ENCODE results near the gene PRDX2.
"Not testable (repeated sequence)": the region's sequence is repeated elsewhere in the genome, so short reads cannot be mapped to it uniquely, and the experiment has no call there.

The PRDX2 gene

DNA sequence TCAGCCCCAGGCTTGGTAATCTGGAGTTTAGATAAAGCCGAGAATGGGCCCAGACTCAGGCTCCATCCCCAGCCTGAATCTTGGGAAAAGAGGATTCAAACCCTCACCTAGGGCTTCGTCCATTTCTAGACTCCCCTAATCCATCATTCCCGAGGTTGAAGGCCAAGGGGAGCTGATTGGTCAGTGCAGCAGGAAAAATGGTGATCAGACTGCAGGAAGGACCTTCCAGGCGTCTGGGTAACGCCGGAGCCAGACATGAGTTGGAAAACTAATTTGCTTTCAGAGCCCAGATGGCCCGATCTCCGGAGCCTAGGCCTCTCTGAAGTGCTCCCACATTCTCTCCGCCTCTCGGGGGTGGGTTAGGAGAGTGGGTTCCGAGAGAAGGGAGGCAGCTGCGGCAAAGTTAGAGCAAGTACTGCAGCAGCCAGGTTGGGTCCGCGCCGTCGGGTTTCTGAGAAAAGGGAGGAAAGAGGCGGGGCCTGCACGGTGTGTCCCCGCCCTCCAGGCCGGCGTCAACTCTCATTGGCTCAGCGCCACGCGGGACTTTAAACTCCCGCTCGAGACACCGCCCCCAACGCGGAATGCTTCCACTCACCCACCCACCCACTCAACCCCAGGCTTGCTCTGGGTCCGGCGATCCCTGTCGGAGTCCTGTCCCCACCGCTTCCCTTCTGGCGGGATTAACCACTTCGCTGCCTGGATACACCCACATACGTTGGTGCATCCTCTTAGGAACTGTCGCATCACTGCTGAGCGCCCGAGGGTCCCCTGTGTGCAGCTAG, 33.6 kb upstream of the PRDX2 start:
- H3K9me3 Mint-ChIP-seq: no peaks in the 10 kb centered on the region
- peak overlapping the region; percentile 28 for H3K4me3 Mint-ChIP-seq
- peaks cover 81% of the 10 kb centered on the region for H3K27me3 Mint-ChIP-seq
- H3K4me1 Mint-ChIP-seq (ENCODE audit: low read depth): peaks cover 47% of the 10 kb centered on the region
- H3K36me3 Mint-ChIP-seq (ENCODE audit: low read depth): no peaks in the 10 kb centered on the region
- H3K27ac Mint-ChIP-seq: no peak overlapping the region

DNA sequence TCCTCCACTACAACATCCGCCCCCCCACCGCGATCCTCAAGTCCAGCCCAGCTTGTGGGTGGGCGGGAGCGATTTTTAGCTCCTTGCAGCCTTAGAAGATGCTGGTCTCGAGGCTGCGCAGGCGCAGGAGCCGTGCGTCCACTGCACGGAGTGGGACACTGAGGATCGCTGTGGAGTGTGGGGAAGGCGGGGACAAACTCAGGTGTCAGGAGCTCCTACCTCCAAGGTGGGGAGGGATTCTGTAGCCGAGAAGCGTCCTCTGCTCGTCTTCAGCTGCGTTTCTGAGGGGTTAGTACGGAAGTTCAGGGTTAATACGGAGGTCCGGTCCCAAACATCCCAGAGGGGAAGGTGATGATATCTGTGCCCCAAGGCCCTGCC, 33.0 kb upstream of the PRDX2 start, which contains the start of gene RTBDN:
TSS of gene RTBDN (minus strand) at position 14 of the 378 bp plus-strand sequence. CDS start 4,600 bp downstream, outside the sequence.
- H3K36me3 Mint-ChIP-seq (ENCODE audit: low read depth): no peaks in the 10 kb centered on the region
- H3K4me1 Mint-ChIP-seq (ENCODE audit: low read depth): peaks cover 44% of the 10 kb centered on the region
- no peak within 1 kb of the TSS for H3K27ac Mint-ChIP-seq
- H3K27me3 Mint-ChIP-seq: peaks cover 81% of the 10 kb centered on the region
- no peaks in the 10 kb centered on the region for H3K9me3 Mint-ChIP-seq
- peak within 1 kb of the TSS; percentile 30 for H3K4me3 Mint-ChIP-seq

- Mint-ChIP-seq H3K36me3 (ENCODE audit: low read depth) (no peaks in the 10 kb centered on the region), H3K4me1 (ENCODE audit: low read depth) (peaks cover 39% of the 10 kb centered on the region), H3K27me3 (peaks cover 78% of the 10 kb centered on the region), H3K27ac (no peak overlapping the region), H3K9me3 (no peaks in the 10 kb centered on the region), H3K4me3 (peak overlapping the region; percentile 28)
Observed at GRCh38 chr19:12833738-12834565, 32.4 kb upstream of the PRDX2 start.

- H3K27me3 Mint-ChIP-seq: peaks cover 83% of the 10 kb centered on the region
- H3K27ac Mint-ChIP-seq: no peak overlapping the region
- no peaks in the 10 kb centered on the region for H3K9me3 Mint-ChIP-seq
- no peaks in the 10 kb centered on the region for H3K36me3 Mint-ChIP-seq (ENCODE audit: low read depth)
- peak overlapping the region; percentile 30 for H3K4me3 Mint-ChIP-seq
- H3K4me1 Mint-ChIP-seq (ENCODE audit: low read depth): peaks cover 40% of the 10 kb centered on the region
Observed at GRCh38 chr19:12833418-12833737, 31.8 kb upstream of the PRDX2 start.

DNA sequence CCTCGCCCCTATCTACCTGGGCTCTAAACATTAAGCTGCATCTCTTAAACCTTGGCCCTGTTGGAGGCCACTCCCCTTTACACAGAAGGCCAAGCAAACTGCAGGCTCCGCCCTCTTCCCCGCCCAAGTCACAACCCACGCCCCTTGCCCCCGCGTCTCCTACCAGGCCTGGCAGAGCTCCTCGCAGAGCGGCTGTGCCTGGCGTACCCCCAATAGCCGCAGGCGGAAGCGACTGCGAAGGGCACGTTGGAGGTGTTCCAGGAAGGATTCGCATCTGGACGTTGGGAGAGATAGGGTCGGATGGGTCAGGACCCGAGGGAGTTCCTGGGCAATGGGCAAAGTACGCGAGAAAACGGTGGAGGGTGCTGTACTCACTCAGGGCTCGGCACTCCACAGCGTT, 26.9 kb upstream of the PRDX2 start:
- Mint-ChIP-seq H3K27ac (no peak overlapping the region), H3K4me3 (no peak overlapping the region), H3K4me1 (ENCODE audit: low read depth) (peaks cover 25% of the 10 kb centered on the region), H3K9me3 (no peaks in the 10 kb centered on the region), H3K36me3 (ENCODE audit: low read depth) (no peaks in the 10 kb centered on the region), H3K27me3 (peaks cover 77% of the 10 kb centered on the region)

- H3K4me1 Mint-ChIP-seq (ENCODE audit: low read depth): peaks cover 9% of the 10 kb centered on the region
- H3K27me3 Mint-ChIP-seq: peaks cover 48% of the 10 kb centered on the region
- H3K9me3 Mint-ChIP-seq: no peaks in the 10 kb centered on the region
- no peak overlapping the region for H3K4me3 Mint-ChIP-seq
- no peak overlapping the region for H3K27ac Mint-ChIP-seq
- H3K36me3 Mint-ChIP-seq (ENCODE audit: low read depth): no peaks in the 10 kb centered on the region
Observed at GRCh38 chr19:12825254-12826131, 23.9 kb upstream of the PRDX2 start.

- Mint-ChIP-seq H3K27me3 (peaks cover 16% of the 10 kb centered on the region), H3K9me3 (no peaks in the 10 kb centered on the region), H3K4me1 (ENCODE audit: low read depth) (peaks cover 6% of the 10 kb centered on the region), H3K27ac (no peak overlapping the region), H3K36me3 (ENCODE audit: low read depth) (no peaks in the 10 kb centered on the region), H3K4me3 (no peak overlapping the region)
Observed at GRCh38 chr19:12821761-12822160, 20.2 kb upstream of the PRDX2 start.

- H3K27ac Mint-ChIP-seq; H3K4me1 Mint-ChIP-seq (ENCODE audit: low read depth); H3K9me3 Mint-ChIP-seq; H3K27me3 Mint-ChIP-seq; H3K4me3 Mint-ChIP-seq: not testable (repeated sequence)
- H3K36me3 Mint-ChIP-seq (ENCODE audit: low read depth): peaks cover 16% of the 10 kb centered on the region
Observed at GRCh38 chr19:12817810-12818209, 16.2 kb upstream of the PRDX2 start.

DNA sequence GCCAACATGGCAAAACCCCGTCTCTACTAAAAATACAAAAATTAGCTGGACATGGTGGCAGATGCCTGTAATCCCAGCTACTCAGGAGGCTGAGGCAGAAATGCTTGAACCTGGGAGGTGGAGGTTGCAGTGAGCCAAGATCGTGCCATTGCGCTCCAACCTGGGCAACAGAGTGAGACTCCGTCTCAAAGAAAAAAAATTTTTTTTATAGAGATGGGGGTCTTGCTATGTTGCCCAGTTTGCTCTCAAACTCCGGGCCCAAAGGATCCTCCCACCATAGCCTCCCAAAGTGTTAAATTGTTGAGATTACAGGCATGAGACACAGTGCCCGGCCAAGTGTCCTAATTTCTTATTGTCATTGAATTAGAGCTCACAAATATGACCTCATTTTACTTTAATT, 15.6 kb upstream of the PRDX2 start:
- not testable (repeated sequence) for H3K27me3 Mint-ChIP-seq; H3K4me3 Mint-ChIP-seq; H3K4me1 Mint-ChIP-seq (ENCODE audit: low read depth); H3K9me3 Mint-ChIP-seq; H3K27ac Mint-ChIP-seq
- peaks cover 21% of the 10 kb centered on the region for H3K36me3 Mint-ChIP-seq (ENCODE audit: low read depth)

GRCh38 chr19:12815088-12815487, 13.5 kb upstream of the PRDX2 start:
- Mint-ChIP-seq H3K27me3 (no peaks in the 10 kb centered on the region), H3K4me1 (ENCODE audit: low read depth) (no peaks in the 10 kb centered on the region), H3K36me3 (ENCODE audit: low read depth) (peaks cover 21% of the 10 kb centered on the region), H3K27ac (no peak overlapping the region), H3K9me3 (no peaks in the 10 kb centered on the region), H3K4me3 (no peak overlapping the region)

- Mint-ChIP-seq H3K9me3 (no peaks in the 10 kb centered on the region), H3K4me1 (ENCODE audit: low read depth) (peaks cover 22% of the 10 kb centered on the region), H3K4me3 (peak within 1 kb of the TSS; percentile 95), H3K36me3 (ENCODE audit: low read depth) (peaks cover 17% of the 10 kb centered on the region), H3K27me3 (no peaks in the 10 kb centered on the region), H3K27ac (peak within 1 kb of the TSS; percentile 92)
Observed at GRCh38 chr19:12806242-12807081, 4.9 kb upstream of the PRDX2 start, which contains the start of gene RNASEH2A. Gene RNASEH2A (plus strand): TSS chr19:12806584. CDS start chr19:12806674, 90 bp downstream.

- Mint-ChIP-seq H3K27me3 (no peaks in the 10 kb centered on the region), H3K4me1 (ENCODE audit: low read depth) (peaks cover 29% of the 10 kb centered on the region), H3K4me3 (no peak overlapping the region), H3K36me3 (ENCODE audit: low read depth) (peaks cover 23% of the 10 kb centered on the region), H3K27ac (no peak overlapping the region), H3K9me3 (no peaks in the 10 kb centered on the region)
Observed at GRCh38 chr19:12804051-12804450, 2.5 kb upstream of the PRDX2 start.

DNA sequence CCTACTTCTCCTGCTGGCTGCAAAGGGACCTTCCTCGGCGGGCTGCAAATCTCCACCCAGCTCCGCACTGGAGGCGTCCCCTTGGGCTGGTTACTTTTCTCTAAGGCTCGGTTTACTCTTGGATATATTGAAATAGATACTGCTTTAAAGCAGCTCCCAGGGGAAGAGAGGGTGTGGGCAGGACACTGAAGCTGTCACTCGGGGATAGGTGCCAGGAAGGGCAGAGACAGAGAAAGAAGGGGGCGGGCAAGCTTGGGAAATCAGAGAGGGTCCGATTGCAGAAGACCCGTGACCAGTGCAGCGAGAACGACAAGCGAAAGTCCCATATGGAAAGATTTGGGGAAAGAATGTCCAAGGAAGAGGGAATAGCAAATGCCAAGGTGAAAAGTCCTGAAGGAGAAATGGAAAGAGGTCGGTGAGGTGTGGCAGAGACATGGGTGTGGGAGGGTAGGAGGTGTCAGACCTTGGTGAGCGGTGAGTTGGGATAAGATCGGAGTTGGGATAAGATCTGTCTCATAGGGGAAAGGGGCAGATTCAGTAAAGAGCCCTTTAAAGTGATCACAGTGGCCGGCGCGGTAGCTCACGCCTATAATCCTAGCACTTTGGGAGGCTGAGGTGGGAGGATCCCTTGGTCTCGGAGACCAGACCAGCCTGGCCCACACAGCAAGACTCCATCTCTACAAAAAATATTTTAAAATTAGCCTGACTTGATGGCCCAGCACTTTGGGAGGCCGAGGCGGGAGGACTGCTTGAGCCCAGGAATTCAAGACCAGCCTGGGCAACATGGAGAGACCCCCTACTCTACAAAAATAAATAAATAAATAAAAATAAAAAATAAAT, 887 bp upstream of the PRDX2 start:
- H3K4me1 Mint-ChIP-seq (ENCODE audit: low read depth): peaks cover 25% of the 10 kb centered on the region
- H3K36me3 Mint-ChIP-seq (ENCODE audit: low read depth): peaks cover 15% of the 10 kb centered on the region
- no peaks in the 10 kb centered on the region for H3K27me3 Mint-ChIP-seq
- H3K9me3 Mint-ChIP-seq: no peaks in the 10 kb centered on the region
- peak overlapping the region; percentile 89 for H3K4me3 Mint-ChIP-seq
- H3K27ac Mint-ChIP-seq: peak overlapping the region; percentile 51
